GM04503 (cell line): Measurements from ENCODE around the gene ZNF385B.
A peak's percentile ranks its signal among the peaks of the same experiment; 100 is the strongest.

Experiments
- DNase-seq: peaks from one replicate; pipeline ENCODE4 v3.0.0-alpha.2; 2012; ENCODE audit warnings: low read depth

ZNF385B gene

GRCh38 chr2:179745635-179746256 is 115.7 kb downstream of the ZNF385B start:
- DNase-seq: no peak

GRCh38 chr2:179744401-179744800 is 117.0 kb downstream of the ZNF385B start:
- no peak for DNase-seq

GRCh38 chr2:179741317-179741716 is 120.1 kb downstream of the ZNF385B start:
- no peak for DNase-seq

GRCh38 chr2:179729966-179730365 is 131.4 kb downstream of the ZNF385B start:
- no peak for DNase-seq

- DNase-seq: no peak
Observed at GRCh38 chr2:179726461-179727180, 134.8 kb downstream of the ZNF385B start.

- no peak for DNase-seq
Observed at GRCh38 chr2:179724403-179724802, 137.0 kb downstream of the ZNF385B start.

GRCh38 chr2:179720173-179720772 is 141.1 kb downstream of the ZNF385B start:
- no peak for DNase-seq

- no peak for DNase-seq
Observed at GRCh38 chr2:179715871-179716270, 145.5 kb downstream of the ZNF385B start.

- no peak for DNase-seq
Observed at GRCh38 chr2:179715196-179715595, 146.2 kb downstream of the ZNF385B start.

- no peak for DNase-seq
Observed at GRCh38 chr2:179712825-179713224, 148.6 kb downstream of the ZNF385B start.

- DNase-seq: no peak
Observed at GRCh38 chr2:179711375-179711774, 150.0 kb downstream of the ZNF385B start.

- no peak for DNase-seq
Observed at GRCh38 chr2:179703702-179704101, 157.7 kb downstream of the ZNF385B start.

- no peak for DNase-seq
Observed at GRCh38 chr2:179702912-179703311, 158.5 kb downstream of the ZNF385B start.

- no peak for DNase-seq
Observed at GRCh38 chr2:179701524-179702110, 159.8 kb downstream of the ZNF385B start.

GRCh38 chr2:179695486-179695885 is 165.9 kb downstream of the ZNF385B start:
- DNase-seq: no peak

GRCh38 chr2:179694963-179695362 is 166.4 kb downstream of the ZNF385B start:
- DNase-seq: no peak

GRCh38 chr2:179692610-179693009 is 168.8 kb downstream of the ZNF385B start:
- no peak for DNase-seq

GRCh38 chr2:179692043-179692442 is 169.4 kb downstream of the ZNF385B start:
- DNase-seq: no peak

GRCh38 chr2:179691235-179691634 is 170.2 kb downstream of the ZNF385B start:
- DNase-seq: no peak

- peak; percentile 25 for DNase-seq
Observed at GRCh38 chr2:179686718-179687342, 174.6 kb downstream of the ZNF385B start.

- DNase-seq: no peak
Observed at GRCh38 chr2:179686069-179686468, 175.3 kb downstream of the ZNF385B start.

- DNase-seq: no peak
Observed at GRCh38 chr2:179685146-179685545, 176.3 kb downstream of the ZNF385B start.

- no peak for DNase-seq
Observed at GRCh38 chr2:179682756-179683155, 178.7 kb downstream of the ZNF385B start.
